Smooth muscle cell (in vitro differentiated cells): Measurements from ENCODE around the gene C22orf31. TPM values are rescaled to one million over a fixed set of nuclear protein-coding genes. Genes with fewer than 3 reads are reported as not detected.

Source experiments
- DNase-seq: peaks from one replicate; lab custom pipeline; 2025; ENCODE audit not compliant: unreplicated experiment; lab: John Stamatoyannopoulos, UW
- H2AFZ ChIP-seq: fragments of 200-600 bp; sonication (generic); 2 replicates; pipeline ENCODE4 v1.6.0; 2016; ENCODE audit warnings: antibody characterized with exemption, low read depth, mild to moderate bottlenecking
- H3F3A ChIP-seq: fragments of 200-600 bp; sonication (generic); 2 replicates; pipeline ENCODE4 v1.6.0; 2017; ENCODE audit warnings: antibody characterized with exemption, low read depth
- H3K27ac ChIP-seq: fragments of 200-600 bp; sonication (generic); 2 replicates; pipeline ENCODE4 v1.5.1; 2016; ENCODE audit warnings: low read depth, mild to moderate bottlenecking
- H3K27me3 ChIP-seq: fragments of 200-600 bp; sonication (generic); 2 replicates; pipeline ENCODE4 v1.6.1; 2016; ENCODE audit warnings: low read depth, mild to moderate bottlenecking
- H3K36me3 ChIP-seq: fragments of 200-600 bp; sonication (generic); 2 replicates; pipeline ENCODE4 v1.5.1; 2016; ENCODE audit warnings: low read depth
- H3K4me1 ChIP-seq: fragments of 200-600 bp; sonication (generic); 2 replicates; pipeline ENCODE4 v1.5.1; 2016; ENCODE audit warnings: low read depth
- H3K4me2 ChIP-seq: fragments of 200-600 bp; sonication (generic); 2 replicates; pipeline ENCODE4 v1.6.0; 2016; ENCODE audit warnings: mild to moderate bottlenecking
- H3K4me3 ChIP-seq: fragments of 200-600 bp; sonication (generic); 2 replicates; pipeline ENCODE4 v1.5.1; 2016; ENCODE audit warnings: mild to moderate bottlenecking
- H3K79me2 ChIP-seq: fragments of 200-600 bp; sonication (generic); 2 replicates; pipeline ENCODE4 v1.6.0; 2016; ENCODE audit warnings: low read depth, mild to moderate bottlenecking
- H3K9ac ChIP-seq: fragments of 200-600 bp; sonication (generic); 2 replicates; pipeline ENCODE4 v1.6.0; 2016; ENCODE audit warnings: low read depth
- H3K9me3 ChIP-seq: fragments of 200-600 bp; sonication (generic); replicated peaks from 2 replicates; pipeline ENCODE4 v1.5.1; 2016; ENCODE audit warnings: low read depth
- H4K20me1 ChIP-seq: fragments of 200-600 bp; sonication (generic); 2 replicates; pipeline ENCODE4 v1.6.0; 2016; ENCODE audit warnings: low read depth
- WGBS: methylation state at CpG from one replicate; pipeline ENCODE4 v1.1.7; 2016; ENCODE audit warnings: low lambda C conversion rate; 5-methylcytosine and 5-hydroxymethylcytosine counted together
- polyA plus RNA-seq: library from polyadenylated mRNA; unstranded; fragments of >200 nt; fragmentation: Nextera tagmentation; extraction: Ambion mirVana; gene quantifications from 2 replicates; pipeline ENCODE4 v1.2.1, GENCODE V29; 2016
- total RNA-seq: library from RNA; depleted of rRNA; stranded (reverse); fragments of >200 nt; gene quantifications from 2 replicates; pipeline ENCODE4 v1.2.3, GENCODE V29; 2014
- TF ChIP-seq, protein P1 (sequence below): fragments of 200-600 bp; sonication (generic); IDR thresholded peaks from 2 replicates; pipeline ENCODE4 v1.5.1; 2017; ENCODE audit warnings: borderline replicate concordance, mild to moderate bottlenecking, antibody characterized with exemption; ENCODE audit not compliant: insufficient read depth, poor library complexity, severe bottlenecking

Gene C22orf31
- total and polyA plus RNA-seq, 2 experiments from 2014 or later = not detected

DNA sequence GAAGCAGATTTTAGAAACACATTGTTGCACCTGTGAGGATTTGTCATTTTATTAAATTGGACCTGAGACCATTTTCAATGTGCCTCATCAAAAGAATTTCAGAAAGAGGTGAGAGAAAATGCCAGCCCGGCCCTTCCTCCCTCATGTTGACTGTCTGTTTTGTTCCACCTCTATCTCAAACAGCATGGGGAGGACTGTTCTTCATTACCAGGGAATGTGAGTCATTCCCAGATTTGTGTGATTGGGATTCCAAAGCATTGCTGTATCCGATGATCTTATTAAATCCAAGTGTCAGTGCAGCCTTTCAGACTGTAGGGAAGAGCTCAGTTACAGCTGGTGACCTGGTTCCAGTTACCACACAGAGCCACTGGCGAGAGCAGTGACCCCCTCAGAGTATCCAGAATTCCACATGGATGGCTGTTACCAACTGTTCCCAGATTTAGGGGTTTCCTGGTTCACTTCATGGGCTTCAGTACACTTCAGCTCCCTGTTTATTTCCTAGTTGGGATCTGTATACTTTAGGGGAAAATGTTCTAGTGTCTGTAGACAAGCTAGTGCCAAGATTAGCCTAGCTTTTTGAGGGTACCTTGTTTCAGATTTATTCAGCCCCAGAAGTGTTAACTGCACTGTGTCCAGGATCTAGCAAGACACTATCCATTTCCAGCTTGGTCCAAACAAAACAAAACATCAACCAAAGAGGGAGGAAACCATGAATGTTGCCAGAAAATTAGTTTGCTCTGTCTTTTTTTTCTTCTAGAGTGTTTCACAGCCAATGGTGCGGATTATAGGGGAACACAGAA lies 32.1 kb upstream of the C22orf31 start:
- Histone ChIP-seq H3F3A (no peaks in the 10 kb centered on the region), H3K4me2 (no peak overlapping the region), H3K9ac (no peak overlapping the region), H4K20me1 (no peaks in the 10 kb centered on the region), H2AFZ (no peak overlapping the region), H3K27me3 (no peaks in the 10 kb centered on the region), H3K79me2 (no peaks in the 10 kb centered on the region), H3K36me3 (no peaks in the 10 kb centered on the region), H3K27ac (no peak overlapping the region), H3K9me3 (no peaks in the 10 kb centered on the region), H3K4me3 (no peak overlapping the region), H3K4me1 (peaks cover 11% of the 10 kb centered on the region)
- 49% methylated on average over 4 of the region's 4 CpGs for WGBS
- no peak for DNase-seq
- TF ChIP-seq, protein P1, sequence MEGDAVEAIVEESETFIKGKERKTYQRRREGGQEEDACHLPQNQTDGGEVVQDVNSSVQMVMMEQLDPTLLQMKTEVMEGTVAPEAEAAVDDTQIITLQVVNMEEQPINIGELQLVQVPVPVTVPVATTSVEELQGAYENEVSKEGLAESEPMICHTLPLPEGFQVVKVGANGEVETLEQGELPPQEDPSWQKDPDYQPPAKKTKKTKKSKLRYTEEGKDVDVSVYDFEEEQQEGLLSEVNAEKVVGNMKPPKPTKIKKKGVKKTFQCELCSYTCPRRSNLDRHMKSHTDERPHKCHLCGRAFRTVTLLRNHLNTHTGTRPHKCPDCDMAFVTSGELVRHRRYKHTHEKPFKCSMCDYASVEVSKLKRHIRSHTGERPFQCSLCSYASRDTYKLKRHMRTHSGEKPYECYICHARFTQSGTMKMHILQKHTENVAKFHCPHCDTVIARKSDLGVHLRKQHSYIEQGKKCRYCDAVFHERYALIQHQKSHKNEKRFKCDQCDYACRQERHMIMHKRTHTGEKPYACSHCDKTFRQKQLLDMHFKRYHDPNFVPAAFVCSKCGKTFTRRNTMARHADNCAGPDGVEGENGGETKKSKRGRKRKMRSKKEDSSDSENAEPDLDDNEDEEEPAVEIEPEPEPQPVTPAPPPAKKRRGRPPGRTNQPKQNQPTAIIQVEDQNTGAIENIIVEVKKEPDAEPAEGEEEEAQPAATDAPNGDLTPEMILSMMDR = no peak

DNA sequence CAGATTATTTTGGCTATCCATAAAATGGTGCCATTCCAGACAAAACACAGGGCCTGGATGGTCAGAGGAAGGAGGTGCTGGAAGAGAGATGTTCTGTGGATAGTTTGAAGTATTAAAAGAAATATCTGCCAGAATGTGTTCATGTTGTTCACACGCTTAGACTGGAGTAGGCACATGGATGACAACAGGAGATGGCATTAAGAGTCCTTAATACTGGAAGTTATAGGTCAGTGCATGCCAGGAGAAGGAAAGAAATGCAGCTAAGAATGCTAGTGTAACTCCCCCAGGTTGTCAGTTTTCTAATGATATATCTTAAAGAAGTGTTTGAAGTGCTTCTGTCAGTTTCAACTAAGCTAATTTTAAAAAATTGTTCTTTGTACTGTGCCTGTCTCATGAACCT lies 31.4 kb upstream of the C22orf31 start:
- Histone ChIP-seq H3K4me1 (peaks cover 11% of the 10 kb centered on the region), H3F3A (no peaks in the 10 kb centered on the region), H3K9ac (no peak overlapping the region), H3K4me3 (no peak overlapping the region), H3K9me3 (no peaks in the 10 kb centered on the region), H3K79me2 (no peaks in the 10 kb centered on the region), H3K27me3 (no peaks in the 10 kb centered on the region), H4K20me1 (no peaks in the 10 kb centered on the region), H3K27ac (no peak overlapping the region), H3K36me3 (no peaks in the 10 kb centered on the region), H3K4me2 (no peak overlapping the region), H2AFZ (no peak overlapping the region)
- TF ChIP-seq, protein P1 = no peak
- no peak for DNase-seq
- WGBS = 97% methylated on average over 1 of the region's 1 CpG

DNA sequence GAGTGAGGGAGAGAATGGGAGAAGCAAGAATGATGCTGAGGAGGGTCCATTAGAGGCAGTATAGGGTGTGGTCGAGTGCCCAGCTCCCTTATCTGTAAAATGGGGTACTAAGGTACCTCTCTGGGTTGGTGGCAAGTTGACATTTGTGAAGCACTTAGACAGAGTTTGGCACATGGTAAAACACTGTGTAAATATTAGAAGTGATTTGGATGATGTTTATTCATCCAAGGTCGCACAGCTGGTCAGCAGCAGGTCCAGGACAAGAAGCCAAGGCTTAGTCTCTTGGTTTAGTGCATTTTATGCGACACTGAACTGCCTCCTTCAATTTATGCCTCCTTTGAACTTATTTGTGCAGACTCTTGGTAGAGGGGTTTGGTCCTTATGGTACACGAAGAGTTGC lies 30.6 kb upstream of the C22orf31 start:
- DNase-seq = no peak
- Histone ChIP-seq H3K9me3 (no peaks in the 10 kb centered on the region), H3K9ac (no peak overlapping the region), H3K4me3 (no peak overlapping the region), H3K4me1 (peaks cover 9% of the 10 kb centered on the region), H4K20me1 (peaks cover under 1% of the 10 kb centered on the region), H3K79me2 (no peaks in the 10 kb centered on the region), H3K4me2 (no peak overlapping the region), H2AFZ (no peak overlapping the region), H3K27ac (no peak overlapping the region), H3K27me3 (no peaks in the 10 kb centered on the region), H3F3A (no peaks in the 10 kb centered on the region), H3K36me3 (no peaks in the 10 kb centered on the region)
- 97% methylated on average over 4 of the region's 4 CpGs for WGBS
- TF ChIP-seq, protein P1 = no peak

DNA sequence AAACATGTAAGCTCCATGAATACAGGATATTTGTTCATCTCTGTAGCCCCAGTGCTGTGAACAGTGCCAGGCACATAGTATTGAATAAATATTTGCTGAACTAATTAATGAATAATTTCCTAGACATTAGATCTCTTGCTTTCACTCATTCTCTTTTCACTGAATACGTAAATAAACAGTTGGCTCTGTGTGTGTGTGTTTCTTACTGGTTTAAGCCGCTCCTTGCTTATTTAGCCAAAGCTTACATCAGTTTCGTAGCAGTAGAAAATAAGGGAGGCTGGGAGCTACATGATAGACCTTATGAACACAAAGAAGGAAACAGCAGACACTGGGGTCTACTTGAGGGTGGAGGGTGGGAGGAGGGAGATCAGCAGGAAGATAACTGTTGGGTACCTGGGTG lies 28.4 kb upstream of the C22orf31 start:
- H3F3A ChIP-seq = no peaks in the 10 kb centered on the region
- H3K9ac ChIP-seq = no peak overlapping the region
- no peaks in the 10 kb centered on the region for H3K9me3 ChIP-seq
- TF ChIP-seq, protein P1 = no peak
- no peak for DNase-seq
- no peak overlapping the region for H3K27ac ChIP-seq
- no peaks in the 10 kb centered on the region for H3K4me1 ChIP-seq
- no peaks in the 10 kb centered on the region for H3K27me3 ChIP-seq
- WGBS = 92% methylated on average over 3 of the region's 3 CpGs
- no peak overlapping the region for H3K4me2 ChIP-seq
- H3K36me3 ChIP-seq = no peaks in the 10 kb centered on the region
- no peak overlapping the region for H3K4me3 ChIP-seq
- no peaks in the 10 kb centered on the region for H3K79me2 ChIP-seq
- H4K20me1 ChIP-seq = peaks cover 3% of the 10 kb centered on the region
- H2AFZ ChIP-seq = no peak overlapping the region
